Measurements from ENCODE around the gene CLN5. TPM values are rescaled to one million over a fixed set of nuclear protein-coding genes. Genes with fewer than 3 reads are reported as not detected.

Gene CLN5
- total and polyA plus RNA-seq, 2 donors (not counting 3 experiments of a cell fraction or from before 2014, with no cell fraction given) = 16.5 to 22.7 TPM

DNA sequence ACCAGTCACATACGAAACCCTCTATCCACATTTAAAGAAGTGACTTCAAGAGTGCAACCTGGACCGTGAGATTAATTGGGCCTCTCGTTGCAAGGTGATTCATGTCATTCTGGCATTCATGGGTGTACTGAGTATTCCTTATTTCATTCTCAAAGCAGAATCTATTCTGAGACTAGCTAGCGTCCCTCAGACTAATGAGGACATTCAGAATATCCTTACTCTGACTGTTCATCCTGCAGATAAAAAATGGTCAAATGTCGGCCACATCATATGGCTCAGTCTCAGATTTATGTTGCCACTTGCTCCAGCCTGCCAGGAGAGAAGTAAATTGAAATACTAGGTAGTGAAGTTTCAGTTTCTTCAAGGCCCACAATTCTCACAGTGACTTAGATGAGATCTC, 36.2 kb upstream of the CLN5 start:
- Histone ChIP-seq H3K9ac (replicated peaks; ENCODE audit: extremely low read depth, insufficient read depth, low read length) (no peak overlapping the region), H3K9me1 (replicated peaks; ENCODE audit: control insufficient read depth, extremely low read depth, insufficient read depth, low read length) (no peaks in the 10 kb centered on the region), H4K20me1 (replicated peaks; ENCODE audit: control insufficient read depth, extremely low read depth, insufficient read depth, low read length) (no peaks in the 10 kb centered on the region), H3K79me2 (ENCODE audit: control insufficient read depth, insufficient read depth, low read length) (no peaks in the 10 kb centered on the region), H3K27ac (ENCODE audit: insufficient read depth, low read depth, low read length) (no peak overlapping the region), H3K4me3 (replicated peaks in 1 of 3; ENCODE audit: insufficient read depth in 1 of 3, low read depth in 1 of 3, low read length in 3 of 3) (no peak overlapping the region), H3K36me3 (ENCODE audit: control insufficient read depth in 2 of 2, extremely low read depth in 1 of 2, insufficient read depth in 2 of 2, low read length in 2 of 2) (no peaks in the 10 kb centered on the region), H3K4me2 (ENCODE audit: insufficient read depth, low read length) (no peak overlapping the region), H3K27me3 (ENCODE audit: control insufficient read depth in 2 of 2, insufficient read depth in 2 of 2, low read length in 2 of 2) (peaks cover 0 to 3% of the 10 kb centered on the region in 2 experiments), H3K9me3 (replicated peaks; ENCODE audit: control insufficient read depth, insufficient read depth, low read length) (no peaks in the 10 kb centered on the region), H3K4me1 (ENCODE audit: control insufficient read depth, extremely low read depth, insufficient read depth, low read length) (no peaks in the 10 kb centered on the region), H2AFZ (ENCODE audit: low read depth, low read length) (no peak overlapping the region)
- POLR2A ChIA-PET = no interaction called here
- TF ChIP-seq EZH2 (IDR thresholded peaks at IDR 0.05; ENCODE audit: borderline replicate concordance, low read depth, low read length, severe bottlenecking) (no peak), POLR2AphosphoS5 (IDR thresholded peaks at IDR 0.05; ENCODE audit: insufficient read depth, low read depth, low read length) (no peak), FOS (IDR thresholded peaks at IDR 0.05; ENCODE audit: borderline replicate concordance, insufficient read depth, low read length) (no peak), JUN (IDR thresholded peaks at IDR 0.05; ENCODE audit: borderline replicate concordance, insufficient read depth, insufficient read length, low read depth) (no peak)
- TF ChIP-seq, protein P1, sequence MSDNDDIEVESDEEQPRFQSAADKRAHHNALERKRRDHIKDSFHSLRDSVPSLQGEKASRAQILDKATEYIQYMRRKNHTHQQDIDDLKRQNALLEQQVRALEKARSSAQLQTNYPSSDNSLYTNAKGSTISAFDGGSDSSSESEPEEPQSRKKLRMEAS (IDR thresholded peaks at IDR 0.05; ENCODE audit: insufficient read depth, insufficient read length) = no peak
- dilution Hi-C loops (cut with MboI; ENCODE audit: extremely low pct_ligation_motif_present, low sequenced_read_pairs) = no loop called here
- CTCF ChIA-PET = interaction anchor here (1.1 to 1.4 kb wide), 2 partner anchors 52 to 1079 kb away, joined by 3 read pairs; no protein-coding TSS in a partner anchor
- no TSS peak for BruUV-seq (replicated peaks)
- intact Hi-C loops (cut with micrococcal nuclease) = no loop called here
- FAIRE-seq (no peak), DNase-seq (ENCODE audit: low read depth, low spot score) (no peak)

DNA sequence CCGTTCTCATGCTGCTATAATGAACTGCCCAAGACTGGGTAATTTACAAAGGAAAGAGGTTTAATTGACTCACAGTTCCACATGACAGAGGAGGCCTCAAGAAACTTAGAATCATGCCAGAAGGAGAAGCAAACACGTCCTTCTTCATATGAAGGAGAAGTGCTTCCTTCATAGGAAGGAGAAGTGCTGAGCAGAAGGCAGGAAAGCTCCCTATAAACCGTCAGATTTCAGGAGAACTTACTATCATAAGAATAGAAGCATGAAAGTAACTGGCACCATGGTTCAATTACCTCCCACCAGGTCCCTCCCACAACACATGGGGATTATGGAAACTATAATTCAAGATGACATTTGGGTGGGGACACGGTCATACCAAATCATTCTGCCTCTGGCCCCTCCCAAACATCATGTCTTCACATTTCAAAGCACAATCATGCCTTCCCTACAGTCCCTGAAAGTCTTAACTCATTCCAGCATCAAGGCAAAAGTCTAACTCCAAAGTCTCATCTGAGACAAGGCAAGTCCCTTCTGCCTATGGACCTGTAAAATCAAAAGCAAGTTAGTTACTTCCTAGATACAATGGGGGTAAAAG, 32.9 kb upstream of the CLN5 start:
- no peak for FAIRE-seq
- CTCF ChIA-PET = no interaction called here
- no TSS peak for BruUV-seq (replicated peaks)

More for the DNA sequence above, 32.9 kb upstream of the CLN5 start:
- Histone ChIP-seq H3K79me2 (ENCODE audit: control insufficient read depth, insufficient read depth, low read length) (no peaks in the 10 kb centered on the region), H4K20me1 (replicated peaks; ENCODE audit: control insufficient read depth, extremely low read depth, insufficient read depth, low read length) (no peaks in the 10 kb centered on the region), H3K4me1 (ENCODE audit: control insufficient read depth, extremely low read depth, insufficient read depth, low read length) (no peaks in the 10 kb centered on the region), H3K9me1 (replicated peaks; ENCODE audit: control insufficient read depth, extremely low read depth, insufficient read depth, low read length) (no peaks in the 10 kb centered on the region), H3K4me2 (ENCODE audit: insufficient read depth, low read length) (no peak overlapping the region), H3K27ac (ENCODE audit: insufficient read depth, low read depth, low read length) (no peak overlapping the region), H3K4me3 (replicated peaks in 1 of 3; ENCODE audit: insufficient read depth in 1 of 3, low read depth in 1 of 3, low read length in 3 of 3) (no peak overlapping the region), H3K9ac (replicated peaks; ENCODE audit: extremely low read depth, insufficient read depth, low read length) (no peak overlapping the region), H3K9me3 (replicated peaks; ENCODE audit: control insufficient read depth, insufficient read depth, low read length) (no peaks in the 10 kb centered on the region), H3K36me3 (ENCODE audit: control insufficient read depth in 2 of 2, extremely low read depth in 1 of 2, insufficient read depth in 2 of 2, low read length in 2 of 2) (no peaks in the 10 kb centered on the region), H3K27me3 (ENCODE audit: control insufficient read depth in 2 of 2, insufficient read depth in 2 of 2, low read length in 2 of 2) (no peaks in the 10 kb centered on the region), H2AFZ (ENCODE audit: low read depth, low read length) (no peak overlapping the region)
- dilution Hi-C loops (cut with MboI; ENCODE audit: extremely low pct_ligation_motif_present, low sequenced_read_pairs) = no loop called here
- intact Hi-C loops (cut with micrococcal nuclease) = no loop called here
- no peak for DNase-seq (ENCODE audit: low read depth, low spot score)
- no peak for TF ChIP-seq GATA2 (IDR thresholded peaks at IDR 0.05; ENCODE audit: insufficient read depth, insufficient read length, low read depth, low read length)
- TF ChIP-seq MYC (IDR thresholded peaks at IDR 0.05; ENCODE audit: low read depth, low read length) = no peak
- TF ChIP-seq FOS (IDR thresholded peaks at IDR 0.05; ENCODE audit: borderline replicate concordance, insufficient read depth, low read length) = no peak
- TF ChIP-seq, protein P1 (IDR thresholded peaks at IDR 0.05; ENCODE audit: insufficient read depth, insufficient read length) = no peak
- TF ChIP-seq POLR2A (IDR thresholded peaks at IDR 0.05; ENCODE audit: low read depth, low read length) = no peak
- no peak for TF ChIP-seq EZH2 (IDR thresholded peaks at IDR 0.05; ENCODE audit: borderline replicate concordance, low read depth, low read length, severe bottlenecking)
- TF ChIP-seq, protein P2, sequence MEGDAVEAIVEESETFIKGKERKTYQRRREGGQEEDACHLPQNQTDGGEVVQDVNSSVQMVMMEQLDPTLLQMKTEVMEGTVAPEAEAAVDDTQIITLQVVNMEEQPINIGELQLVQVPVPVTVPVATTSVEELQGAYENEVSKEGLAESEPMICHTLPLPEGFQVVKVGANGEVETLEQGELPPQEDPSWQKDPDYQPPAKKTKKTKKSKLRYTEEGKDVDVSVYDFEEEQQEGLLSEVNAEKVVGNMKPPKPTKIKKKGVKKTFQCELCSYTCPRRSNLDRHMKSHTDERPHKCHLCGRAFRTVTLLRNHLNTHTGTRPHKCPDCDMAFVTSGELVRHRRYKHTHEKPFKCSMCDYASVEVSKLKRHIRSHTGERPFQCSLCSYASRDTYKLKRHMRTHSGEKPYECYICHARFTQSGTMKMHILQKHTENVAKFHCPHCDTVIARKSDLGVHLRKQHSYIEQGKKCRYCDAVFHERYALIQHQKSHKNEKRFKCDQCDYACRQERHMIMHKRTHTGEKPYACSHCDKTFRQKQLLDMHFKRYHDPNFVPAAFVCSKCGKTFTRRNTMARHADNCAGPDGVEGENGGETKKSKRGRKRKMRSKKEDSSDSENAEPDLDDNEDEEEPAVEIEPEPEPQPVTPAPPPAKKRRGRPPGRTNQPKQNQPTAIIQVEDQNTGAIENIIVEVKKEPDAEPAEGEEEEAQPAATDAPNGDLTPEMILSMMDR (IDR thresholded peaks at IDR 0.05; ENCODE audit: extremely low read depth in 1 of 2, insufficient read depth in 1 of 2, low read depth in 1 of 2, low read length in 2 of 2) = no peak
- TF ChIP-seq JUN (IDR thresholded peaks at IDR 0.05; ENCODE audit: borderline replicate concordance, insufficient read depth, insufficient read length, low read depth) = no peak
- no peak for TF ChIP-seq POLR2AphosphoS5 (IDR thresholded peaks at IDR 0.05; ENCODE audit: insufficient read depth, low read depth, low read length)
- POLR2A ChIA-PET = no interaction called here
